HepG2 (cell line): ENCODE data around the gene SNRNP27. TPM values are rescaled to one million over a fixed set of nuclear protein-coding genes. Genes with fewer than 3 reads are reported as not detected.

Experiments used
- ATAC-seq: fragments of 200-7000 bp; cut with Tn5 transposase; 3 replicates; pipeline ENCODE4 v1.9.1; 2020; ENCODE audit warnings: mild to moderate bottlenecking, moderate library complexity
- BruUV-seq: library from RNA; stranded (reverse); fragments of 400-500 nt; replicated peaks from 2 replicates; lab custom pipeline; 2021; lab: Mats Ljungman, UMichigan
- CTCF ChIA-PET: fragments of 300-600 bp; formaldehyde crosslinking; extraction: SDS; loops from one replicate; lab custom pipeline; 2021; ENCODE audit warnings: low total read pairs, inconsistent platforms, low intra/inter-chr PET ratio; lab: Yijun Ruan, JAX
- POLR2A ChIA-PET: fragments of 350-600 bp; sonication (Branson Sonifier 250); formaldehyde crosslinking; loops from one replicate; lab custom pipeline; 2020; ENCODE audit warnings: antibody characterized with exemption, inconsistent platforms; lab: Yijun Ruan, JAX
- DNase-seq: peaks from one replicate; pipeline ENCODE4 v3.0.0-alpha.2; 2015; ENCODE audit warnings: low spot score
- FAIRE-seq: peaks from 3 replicates; lab custom pipeline; 2011; peaks lifted over from hg19 to GRCh38; lab: Jason Lieb, UNC
- H2AFZ ChIP-seq: one replicate; pipeline ENCODE4 v1.6.1; 2011; ENCODE audit warnings: low read length, inconsistent platforms
- H3K27ac ChIP-seq: fragments of 300-600 bp; 3 replicates; pipeline ENCODE4 v1.8.0; 2011; ENCODE audit warnings: mixed run types, mild to moderate bottlenecking, mixed read lengths, low read length, inconsistent platforms; ENCODE audit not compliant: insufficient read depth; ENCODE audit errors: extremely low read length
- H3K27me3 ChIP-seq, 2 experiments: fragments of 200-600 bp in 1 of 2; 2 replicates in 1 of 2; 3 replicates in 1 of 2; pipeline versions ENCODE4 v1.6.0 to v1.8.0; 2011; ENCODE audit warnings: low read length in 2 of 2, mild to moderate bottlenecking in 2 of 2, moderate library complexity in 2 of 2, inconsistent platforms in 1 of 2; ENCODE audit not compliant: insufficient read depth in 2 of 2, control insufficient read depth in 1 of 2
- H3K36me3 ChIP-seq, 2 experiments: fragments of 200-600 bp in 1 of 2; replicated peaks in 1 of 2; 2 replicates in 1 of 2; 3 replicates in 1 of 2; pipeline versions ENCODE4 v1.5.1 to v1.8.0; 2011; ENCODE audit warnings: low read length in 2 of 2, inconsistent platforms in 1 of 2; ENCODE audit not compliant: insufficient read depth in 2 of 2, control insufficient read depth in 1 of 2
- H3K4me1 ChIP-seq: 2 replicates; pipeline ENCODE4 v1.5.1; 2012; ENCODE audit warnings: low read length, inconsistent platforms; ENCODE audit not compliant: insufficient read depth
- H3K4me2 ChIP-seq: 2 replicates; pipeline ENCODE4 v1.6.0; 2011; ENCODE audit warnings: low read depth, low read length, inconsistent platforms
- H3K4me3 ChIP-seq, 3 experiments: fragments of 200-600 bp in 1 of 3; sonication (generic), shearing (Covaris generic) in 1 of 3; replicated peaks in 1 of 3; 2 replicates each; pipeline ENCODE4 v1.5.1; 2011 to 2016; ENCODE audit warnings: low read length in 3 of 3, inconsistent platforms in 2 of 3, low read depth in 2 of 3, mild to moderate bottlenecking in 2 of 3, control low read depth in 1 of 3, mixed read lengths in 1 of 3; ENCODE audit not compliant: insufficient read depth in 1 of 3
- H3K79me2 ChIP-seq: one replicate; pipeline ENCODE4 v1.6.1; 2011; ENCODE audit warnings: low read length, inconsistent platforms; ENCODE audit not compliant: insufficient read depth
- H3K9ac ChIP-seq: 2 replicates; pipeline ENCODE4 v1.6.0; 2011; ENCODE audit warnings: mild to moderate bottlenecking, low read depth, low read length, inconsistent platforms; ENCODE audit not compliant: insufficient read depth
- H3K9me3 ChIP-seq: 2 replicates; pipeline ENCODE4 v1.5.1; 2012; ENCODE audit warnings: mild to moderate bottlenecking, low read length
- H4K20me1 ChIP-seq: 2 replicates; pipeline ENCODE4 v1.6.0; 2011; ENCODE audit warnings: inconsistent platforms, mild to moderate bottlenecking, low read length, moderate library complexity; ENCODE audit not compliant: insufficient read depth
- BCL6 ChIP-seq: IDR thresholded peaks from 2 replicates; pipeline ENCODE4 v1.6.1; 2016; ENCODE audit warnings: missing genetic modification reagents, missing compliant biosample characterization
- CHD4 ChIP-seq: fragments of 200-600 bp; sonication (generic); IDR thresholded peaks from 2 replicates; pipeline ENCODE4 v1.7.0; 2017; ENCODE audit warnings: mild to moderate bottlenecking, low read length, borderline replicate concordance
- CREB1 ChIP-seq, 2 experiments: fragments of 450-650 bp in 1 of 2; IDR thresholded peaks; 2 replicates each; pipeline ENCODE4 v1.6.1; 2016 to 2017; ENCODE audit warnings: control low read depth in 1 of 2, mild to moderate bottlenecking in 1 of 2, missing compliant biosample characterization in 1 of 2, missing genetic modification characterization in 1 of 2
- ELF3 ChIP-seq: IDR thresholded peaks from 2 replicates; pipeline ENCODE4 v1.6.1; 2016; ENCODE audit warnings: missing genetic modification reagents, missing compliant biosample characterization
- GATAD2A ChIP-seq: IDR thresholded peaks from 2 replicates; pipeline ENCODE4 v1.6.1; 2016
- MIXL1 ChIP-seq: IDR thresholded peaks from 2 replicates; pipeline ENCODE4 v1.6.1; 2016
- REST ChIP-seq, 2 experiments: IDR thresholded peaks; 2 replicates each; pipeline ENCODE4 v1.6.1; 2011 to 2012; ENCODE audit warnings: low read length in 2 of 2, borderline replicate concordance in 1 of 2, low read depth in 1 of 2, mild to moderate bottlenecking in 1 of 2, moderate library complexity in 1 of 2
- RXRB ChIP-seq: IDR thresholded peaks from 2 replicates; pipeline ENCODE4 v1.6.1; 2016; ENCODE audit warnings: borderline replicate concordance, missing genetic modification reagents, missing compliant biosample characterization
- TFE3 ChIP-seq: IDR thresholded peaks from 2 replicates; pipeline ENCODE4 v1.6.1; 2016
- TGIF2 ChIP-seq: IDR thresholded peaks from 2 replicates; pipeline ENCODE4 v1.6.1; 2016; ENCODE audit warnings: control low read depth, missing compliant biosample characterization
- ZBTB43 ChIP-seq: sonication (generic); formaldehyde crosslinking; conservative IDR thresholded peaks from 2 replicates; pipeline ENCODE4 v1.4.0; 2020; ENCODE audit warnings: missing genetic modification reagents
- ZNF773 ChIP-seq: sonication (generic); formaldehyde crosslinking; IDR thresholded peaks from 2 replicates; pipeline ENCODE4 v1.4.0; 2020; ENCODE audit warnings: missing genetic modification reagents, borderline replicate concordance
- ZNF800 ChIP-seq: sonication (generic); formaldehyde crosslinking; IDR thresholded peaks from 2 replicates; pipeline ENCODE4 v1.4.0; 2020; ENCODE audit warnings: missing genetic modification reagents
- ZSCAN9 ChIP-seq: IDR thresholded peaks from 2 replicates; pipeline ENCODE4 v1.6.1; 2016; ENCODE audit warnings: borderline replicate concordance
- WGBS: methylation state at CpG from one replicate; pipeline ENCODE4 v1.1.6; 2017; ENCODE audit warnings: low lambda C conversion rate; 5-methylcytosine and 5-hydroxymethylcytosine counted together
- in situ Hi-C: cut with HindIII; loops from 2 replicates; pipeline ENCODE4 v1.10.0; 2017; ENCODE audit warnings: low pct_unique_long_range_greater_than_20kb; ENCODE audit not compliant: extremely low pct_ligation_motif_present
- intact Hi-C: fragments of 100-400 bp; cut with micrococcal nuclease; formaldehyde crosslinking; loops from one replicate; pipeline ENCODE4 v1.10.0; 2022; ENCODE audit not compliant: unreplicated experiment
- polyA plus RNA-seq, 8 experiments: library from polyadenylated mRNA; depleted of rRNA in 3 of 8; stranded (reverse) in 7 of 8; unstranded in 1 of 8; fragments of >200 nt; fragmentation: Illumina TruSeq in 4 of 8; extraction: Trizol in 4 of 8; gene quantifications; 2 replicates each; pipeline versions ENCODE4 v1.2.1 to v1.2.3, GENCODE V29; 2011 to 2016; ENCODE audit warnings: low read depth in 4 of 8, missing spikeins in 1 of 8, mixed read lengths in 1 of 8; ENCODE audit not compliant: insufficient read depth in 1 of 8
- total RNA-seq, 5 experiments: library from RNA; depleted of rRNA; stranded (reverse); fragments of >200 nt; fragmentation: Illumina TruSeq; extraction: Trizol; gene quantifications; 2 replicates each; pipeline ENCODE4 v1.2.3, GENCODE V29; 2016; ENCODE audit warnings: low read depth in 1 of 5

The SNRNP27 gene
- total and polyA plus RNA-seq, 2 of the 13 experiments (the other 11 are each of a cell fraction or from before 2014, with no cell fraction given), result 49.8 to 54.6 TPM

- peak; percentile 51 for FAIRE-seq
- no peak overlapping the region for H3K4me2 ChIP-seq
- H3K9me3 ChIP-seq, result no peaks in the 10 kb centered on the region
- H3K4me3 ChIP-seq, result no peak overlapping the region
- peaks cover 9 to 40% of the 10 kb centered on the region in 2 experiments; a peak in 4 of 5 replicates for H3K36me3 ChIP-seq
- no TSS peak for BruUV-seq
- peaks cover 14% of the 10 kb centered on the region for H3K79me2 ChIP-seq
- CTCF ChIA-PET, result interaction anchor here (0.7 to 2.9 kb wide), 5 partner anchors 150 to 390 kb away, joined by 3 to 22 read pairs (median 6); partner anchors contain the start of gene FAM136A
- peak; percentile 66 for DNase-seq
- in situ Hi-C loops (loop anchor here (5.0 kb wide), 1 partner anchor 230 kb away; no protein-coding TSS in a partner anchor), intact Hi-C loops (loop anchor here (1.0 to 5.0 kb wide), 5 partner anchors 138 to 641 kb away; partner anchors contain the start of genes FAM136A, PCBP1, TGFA and TIA1)
- WGBS, result 16% methylated on average over 2 of the region's 2 CpGs
- H4K20me1 ChIP-seq, result no peaks in the 10 kb centered on the region
- peaks cover 26% of the 10 kb centered on the region for H3K4me1 ChIP-seq
- no peak overlapping the region for H3K9ac ChIP-seq
- POLR2A ChIA-PET, result interaction anchor here (0.8 to 6.5 kb wide), 3 partner anchors 167 to 231 kb away, joined by 5 to 282 read pairs (median 83); partner anchors contain the start of gene PCBP1
- H3K27ac ChIP-seq, result no peak overlapping the region
- no peak for ATAC-seq
- H2AFZ ChIP-seq, result no peak overlapping the region
- no peaks in the 10 kb centered on the region for H3K27me3 ChIP-seq
- TF ChIP-seq CREB1 (IDR thresholded peaks at IDR 0.05) (no peak), CREB1 (CRISPR knock-in tag; IDR thresholded peaks at IDR 0.05) (peak; percentile 63; the same call in 1 of the 2 replicates), ZSCAN9 (CRISPR knock-in tag) (peak; percentile 53; the same call in 1 of the 2 replicates), MIXL1 (peak; percentile 41; the same call in 1 of the 2 replicates), TFE3 (CRISPR knock-in tag) (0 out of 2 replicates have a peak, but pooled peaks have one; percentile 11), ZNF800 (CRISPR knock-in tag) (0 out of 2 replicates have a peak, but pooled peaks have one; percentile 20), ZBTB43 (CRISPR knock-in tag) (0 out of 2 replicates have a peak, but pooled peaks have one; percentile 18), RXRB (CRISPR knock-in tag) (0 out of 2 replicates have a peak, but pooled peaks have one; percentile 25), CHD4 (0 out of 2 replicates have a peak, but pooled peaks have one; percentile 39), REST (IDR thresholded peaks at IDR 0.05; ENCODE audit: borderline replicate concordance in 1 of 2, low read depth in 1 of 2, low read length in 2 of 2) (no peak), ZNF773 (CRISPR knock-in tag) (no peak), GATAD2A (CRISPR knock-in tag) (0 out of 2 replicates have a peak, but pooled peaks have one; percentile 21), TGIF2 (CRISPR knock-in tag) (0 out of 2 replicates have a peak, but pooled peaks have one; percentile 17), BCL6 (CRISPR knock-in tag) (peak; percentile 56; the same call in 1 of the 2 replicates), ELF3 (0 out of 2 replicates have a peak, but pooled peaks have one; percentile 39)
Observed at GRCh38 chr2:69911985-69912563, 18.3 kb downstream of the SNRNP27 start.
